HepG2 (cell line): Measurements from ENCODE around the gene LSMEM2. TPM values are rescaled to one million over a fixed set of nuclear protein-coding genes. Genes with fewer than 3 reads are reported as not detected.
A peak's percentile ranks its signal among the peaks of the same experiment; 100 is the strongest.

Experiments used
- ATAC-seq: fragments of 200-7000 bp; cut with Tn5 transposase; 3 replicates; pipeline ENCODE4 v1.9.1; 2020; ENCODE audit warnings: mild to moderate bottlenecking, moderate library complexity
- BruUV-seq: library from RNA; stranded (reverse); fragments of 400-500 nt; replicated peaks from 2 replicates; lab custom pipeline; 2021; lab: Mats Ljungman, UMichigan
- CTCF ChIA-PET: fragments of 300-600 bp; formaldehyde crosslinking; extraction: SDS; loops from one replicate; lab custom pipeline; 2021; ENCODE audit warnings: low total read pairs, inconsistent platforms, low intra/inter-chr PET ratio; lab: Yijun Ruan, JAX
- POLR2A ChIA-PET: fragments of 350-600 bp; sonication (Branson Sonifier 250); formaldehyde crosslinking; loops from one replicate; lab custom pipeline; 2020; ENCODE audit warnings: antibody characterized with exemption, inconsistent platforms; lab: Yijun Ruan, JAX
- DNase-seq: peaks from one replicate; pipeline ENCODE4 v3.0.0-alpha.2; 2015; ENCODE audit warnings: low spot score
- FAIRE-seq: peaks from 3 replicates; lab custom pipeline; 2011; peaks lifted over from hg19 to GRCh38; lab: Jason Lieb, UNC
- H2AFZ ChIP-seq: one replicate; pipeline ENCODE4 v1.6.1; 2011; ENCODE audit warnings: low read length, inconsistent platforms
- H3K27ac ChIP-seq: fragments of 300-600 bp; 3 replicates; pipeline ENCODE4 v1.8.0; 2011; ENCODE audit warnings: mixed run types, mild to moderate bottlenecking, mixed read lengths, low read length, inconsistent platforms; ENCODE audit not compliant: insufficient read depth; ENCODE audit errors: extremely low read length
- H3K27me3 ChIP-seq, 2 experiments: fragments of 200-600 bp in 1 of 2; 2 replicates in 1 of 2; 3 replicates in 1 of 2; pipeline versions ENCODE4 v1.6.0 to v1.8.0; 2011; ENCODE audit warnings: low read length in 2 of 2, mild to moderate bottlenecking in 2 of 2, moderate library complexity in 2 of 2, inconsistent platforms in 1 of 2; ENCODE audit not compliant: insufficient read depth in 2 of 2, control insufficient read depth in 1 of 2
- H3K36me3 ChIP-seq, 2 experiments: fragments of 200-600 bp in 1 of 2; replicated peaks in 1 of 2; 2 replicates in 1 of 2; 3 replicates in 1 of 2; pipeline versions ENCODE4 v1.5.1 to v1.8.0; 2011; ENCODE audit warnings: low read length in 2 of 2, inconsistent platforms in 1 of 2; ENCODE audit not compliant: insufficient read depth in 2 of 2, control insufficient read depth in 1 of 2
- H3K4me1 ChIP-seq: 2 replicates; pipeline ENCODE4 v1.5.1; 2012; ENCODE audit warnings: low read length, inconsistent platforms; ENCODE audit not compliant: insufficient read depth
- H3K4me2 ChIP-seq: 2 replicates; pipeline ENCODE4 v1.6.0; 2011; ENCODE audit warnings: low read depth, low read length, inconsistent platforms
- H3K4me3 ChIP-seq, 3 experiments: fragments of 200-600 bp in 1 of 3; sonication (generic), shearing (Covaris generic) in 1 of 3; replicated peaks in 1 of 3; 2 replicates each; pipeline ENCODE4 v1.5.1; 2011 to 2016; ENCODE audit warnings: low read length in 3 of 3, inconsistent platforms in 2 of 3, low read depth in 2 of 3, mild to moderate bottlenecking in 2 of 3, control low read depth in 1 of 3, mixed read lengths in 1 of 3; ENCODE audit not compliant: insufficient read depth in 1 of 3
- H3K79me2 ChIP-seq: one replicate; pipeline ENCODE4 v1.6.1; 2011; ENCODE audit warnings: low read length, inconsistent platforms; ENCODE audit not compliant: insufficient read depth
- H3K9ac ChIP-seq: 2 replicates; pipeline ENCODE4 v1.6.0; 2011; ENCODE audit warnings: mild to moderate bottlenecking, low read depth, low read length, inconsistent platforms; ENCODE audit not compliant: insufficient read depth
- H3K9me3 ChIP-seq: 2 replicates; pipeline ENCODE4 v1.5.1; 2012; ENCODE audit warnings: mild to moderate bottlenecking, low read length
- H4K20me1 ChIP-seq: 2 replicates; pipeline ENCODE4 v1.6.0; 2011; ENCODE audit warnings: inconsistent platforms, mild to moderate bottlenecking, low read length, moderate library complexity; ENCODE audit not compliant: insufficient read depth
- ARNTL ChIP-seq: sonication (generic); formaldehyde crosslinking; IDR thresholded peaks from 2 replicates; pipeline ENCODE4 v1.4.0; 2020; ENCODE audit warnings: mild to moderate bottlenecking, missing genetic modification reagents
- ATF1 ChIP-seq: IDR thresholded peaks from 2 replicates; pipeline ENCODE4 v1.6.1; 2016; ENCODE audit warnings: mild to moderate bottlenecking, control low read depth
- DPF2 ChIP-seq: sonication (generic); formaldehyde crosslinking; IDR thresholded peaks from 2 replicates; pipeline ENCODE4 v1.4.0; 2020; ENCODE audit warnings: mild to moderate bottlenecking, low read depth, missing genetic modification reagents, borderline replicate concordance
- HES4 ChIP-seq: sonication (generic); formaldehyde crosslinking; IDR thresholded peaks from 2 replicates; pipeline ENCODE4 v1.9.0; 2021; ENCODE audit warnings: mild to moderate bottlenecking, missing genetic modification reagents, borderline replicate concordance
- JUND ChIP-seq: sonication (generic); formaldehyde crosslinking; IDR thresholded peaks from 2 replicates; pipeline ENCODE4 v1.8.0; 2022; ENCODE audit warnings: mild to moderate bottlenecking, missing genetic modification reagents
- SP2 ChIP-seq: sonication (generic); formaldehyde crosslinking; IDR thresholded peaks from 2 replicates; pipeline ENCODE4 v1.5.1; 2020; ENCODE audit warnings: mild to moderate bottlenecking, missing genetic modification reagents
- SRY ChIP-seq: sonication (generic); formaldehyde crosslinking; IDR thresholded peaks from 2 replicates; pipeline ENCODE4 v1.8.0; 2022; ENCODE audit warnings: mild to moderate bottlenecking, missing genetic modification reagents
- U2AF1 ChIP-seq: fragments of 200-400 bp; formaldehyde crosslinking; optimal IDR thresholded peaks from 2 replicates; pipeline ENCODE3; 2017; ENCODE audit warnings: mild to moderate bottlenecking, low read depth, low read length
- ZNF687 ChIP-seq: sonication (generic); formaldehyde crosslinking; IDR thresholded peaks from 2 replicates; pipeline ENCODE4 v1.5.1; 2020; ENCODE audit warnings: mild to moderate bottlenecking, missing genetic modification reagents, moderate library complexity
- ZNF772 ChIP-seq: sonication (generic); formaldehyde crosslinking; IDR thresholded peaks from 2 replicates; pipeline ENCODE4 v1.5.0; 2020; ENCODE audit warnings: mild to moderate bottlenecking, missing genetic modification reagents
- ZNF788 ChIP-seq: sonication (generic); formaldehyde crosslinking; IDR thresholded peaks from 2 replicates; pipeline ENCODE4 v1.5.0; 2020; ENCODE audit warnings: mild to moderate bottlenecking, missing genetic modification reagents, borderline replicate concordance
- ZSCAN21 ChIP-seq: sonication (generic); formaldehyde crosslinking; IDR thresholded peaks from 2 replicates; pipeline ENCODE4 v1.8.0; 2022; ENCODE audit warnings: mild to moderate bottlenecking, missing genetic modification reagents, moderate library complexity, borderline replicate concordance
- WGBS: methylation state at CpG from one replicate; pipeline ENCODE4 v1.1.6; 2017; ENCODE audit warnings: low lambda C conversion rate; 5-methylcytosine and 5-hydroxymethylcytosine counted together
- in situ Hi-C: cut with HindIII; loops from 2 replicates; pipeline ENCODE4 v1.10.0; 2017; ENCODE audit warnings: low pct_unique_long_range_greater_than_20kb; ENCODE audit not compliant: extremely low pct_ligation_motif_present
- intact Hi-C: fragments of 100-400 bp; cut with micrococcal nuclease; formaldehyde crosslinking; loops from one replicate; pipeline ENCODE4 v1.10.0; 2022; ENCODE audit not compliant: unreplicated experiment
- polyA plus RNA-seq, 8 experiments: library from polyadenylated mRNA; depleted of rRNA in 3 of 8; stranded (reverse) in 7 of 8; unstranded in 1 of 8; fragments of >200 nt; fragmentation: Illumina TruSeq in 4 of 8; extraction: Trizol in 4 of 8; gene quantifications; 2 replicates each; pipeline versions ENCODE4 v1.2.1 to v1.2.3, GENCODE V29; 2011 to 2016; ENCODE audit warnings: low read depth in 4 of 8, missing spikeins in 1 of 8, mixed read lengths in 1 of 8; ENCODE audit not compliant: insufficient read depth in 1 of 8
- total RNA-seq, 5 experiments: library from RNA; depleted of rRNA; stranded (reverse); fragments of >200 nt; fragmentation: Illumina TruSeq; extraction: Trizol; gene quantifications; 2 replicates each; pipeline ENCODE4 v1.2.3, GENCODE V29; 2016; ENCODE audit warnings: low read depth in 1 of 5
- TF ChIP-seq, protein P1 (sequence below): fragments of 450-650 bp; IDR thresholded peaks from 2 replicates; pipeline ENCODE4 v1.6.1; 2016
- TF ChIP-seq, protein P2 (sequence below): sonication (generic); formaldehyde crosslinking; IDR thresholded peaks from 2 replicates; pipeline ENCODE4 v1.4.0; 2020; ENCODE audit warnings: mild to moderate bottlenecking, low read depth, missing genetic modification reagents

LSMEM2 gene
- total and polyA plus RNA-seq, 2 of the 13 experiments (the other 11 are each of a cell fraction or from before 2014, with no cell fraction given): 0.07 to 0.41 TPM

DNA sequence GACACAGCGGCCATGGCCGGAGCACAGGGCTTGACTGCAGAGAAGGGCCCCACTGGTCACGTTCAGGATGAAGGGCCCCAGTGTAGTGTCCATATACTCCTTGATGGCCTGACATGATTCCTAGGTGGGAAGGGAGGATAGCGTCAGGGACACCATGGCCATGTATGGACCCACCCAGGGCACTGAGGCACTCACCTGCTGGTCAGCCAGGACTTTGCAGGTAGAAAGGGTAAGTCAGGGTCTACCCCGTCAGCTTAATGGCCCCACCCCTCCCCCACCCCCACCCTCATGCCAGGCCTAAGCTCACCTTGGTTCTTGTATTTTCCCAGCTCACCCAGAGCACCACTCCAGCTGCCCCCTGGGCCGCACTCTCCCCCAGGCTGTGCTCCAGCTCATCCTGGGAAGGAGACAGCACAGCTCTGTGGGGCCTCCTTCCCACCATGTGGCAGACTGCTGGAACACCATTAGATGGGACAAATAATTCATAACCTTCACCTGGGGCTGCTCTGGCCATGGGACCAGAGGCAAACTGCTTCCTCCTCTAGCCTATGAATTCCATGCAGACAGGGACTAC, 21.9 kb downstream of the LSMEM2 start:
- DNase-seq: no peak
- BruUV-seq: no TSS peak
- in situ Hi-C loops (no loop called here), intact Hi-C loops (loop anchor here (5.0 kb wide), 1 partner anchor 38 kb away; no protein-coding TSS in a partner anchor)
- no peak for ATAC-seq
- Histone ChIP-seq H2AFZ (no peak overlapping the region), H3K4me3 (peak overlapping the region in 2 of 3 experiments; percentile 25 to 53; a peak in 4 of 6 replicates), H3K4me1 (peaks cover 61% of the 10 kb centered on the region), H3K9me3 (no peaks in the 10 kb centered on the region), H3K79me2 (peaks cover 36% of the 10 kb centered on the region), H3K4me2 (peak overlapping the region; percentile 86), H4K20me1 (peaks cover 11% of the 10 kb centered on the region), H3K9ac (peak overlapping the region; percentile 63), H3K27ac (peak overlapping the region; percentile 87), H3K27me3 (no peaks in the 10 kb centered on the region; a peak in 1 of 5 replicates), H3K36me3 (peaks cover 1 to 3% of the 10 kb centered on the region in 2 experiments; a peak in 2 of 5 replicates)
- ChIA-PET POLR2A (interaction anchor here (0.7 to 7.9 kb wide), 7 partner anchors 8 to 92 kb away, joined by 4 to 222 read pairs (median 31); partner anchors contain the start of genes HYAL2, IFRD2 and TUSC2), CTCF (no interaction called here)
- 87% methylated on average over 4 of the region's 6 CpGs for WGBS
- no peak for FAIRE-seq
- TF ChIP-seq SP2 (no peak), U2AF1 (no peak), ARNTL (CRISPR knock-in tag) (no peak), DPF2 (CRISPR knock-in tag) (no peak), ATF1 (CRISPR knock-in tag) (no peak), ZNF788 (0 out of 2 replicates have a peak, but pooled peaks have one; percentile 36), ZSCAN21 (CRISPR knock-in tag) (no peak), HES4 (CRISPR knock-in tag) (0 out of 2 replicates have a peak, but pooled peaks have one; percentile 50), ZNF772 (no peak), ZNF687 (CRISPR knock-in tag) (peak; percentile 49), JUND (CRISPR knock-in tag) (no peak), SRY (CRISPR knock-in tag) (no peak)
- TF ChIP-seq, protein P1, sequence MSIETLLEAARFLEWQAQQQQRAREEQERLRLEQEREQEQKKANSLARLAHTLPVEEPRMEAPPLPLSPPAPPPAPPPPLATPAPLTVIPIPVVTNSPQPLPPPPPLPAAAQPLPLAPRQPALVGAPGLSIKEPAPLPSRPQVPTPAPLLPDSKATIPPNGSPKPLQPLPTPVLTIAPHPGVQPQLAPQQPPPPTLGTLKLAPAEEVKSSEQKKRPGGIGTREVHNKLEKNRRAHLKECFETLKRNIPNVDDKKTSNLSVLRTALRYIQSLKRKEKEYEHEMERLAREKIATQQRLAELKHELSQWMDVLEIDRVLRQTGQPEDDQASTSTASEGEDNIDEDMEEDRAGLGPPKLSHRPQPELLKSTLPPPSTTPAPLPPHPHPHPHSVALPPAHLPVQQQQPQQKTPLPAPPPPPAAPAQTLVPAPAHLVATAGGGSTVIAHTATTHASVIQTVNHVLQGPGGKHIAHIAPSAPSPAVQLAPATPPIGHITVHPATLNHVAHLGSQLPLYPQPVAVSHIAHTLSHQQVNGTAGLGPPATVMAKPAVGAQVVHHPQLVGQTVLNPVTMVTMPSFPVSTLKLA: no peak
- TF ChIP-seq, protein P2, sequence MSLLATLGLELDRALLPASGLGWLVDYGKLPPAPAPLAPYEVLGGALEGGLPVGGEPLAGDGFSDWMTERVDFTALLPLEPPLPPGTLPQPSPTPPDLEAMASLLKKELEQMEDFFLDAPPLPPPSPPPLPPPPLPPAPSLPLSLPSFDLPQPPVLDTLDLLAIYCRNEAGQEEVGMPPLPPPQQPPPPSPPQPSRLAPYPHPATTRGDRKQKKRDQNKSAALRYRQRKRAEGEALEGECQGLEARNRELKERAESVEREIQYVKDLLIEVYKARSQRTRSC (CRISPR knock-in tag): no peak
